ENCODE results near the gene DNAH2.

The DNAH2 gene

DNA sequence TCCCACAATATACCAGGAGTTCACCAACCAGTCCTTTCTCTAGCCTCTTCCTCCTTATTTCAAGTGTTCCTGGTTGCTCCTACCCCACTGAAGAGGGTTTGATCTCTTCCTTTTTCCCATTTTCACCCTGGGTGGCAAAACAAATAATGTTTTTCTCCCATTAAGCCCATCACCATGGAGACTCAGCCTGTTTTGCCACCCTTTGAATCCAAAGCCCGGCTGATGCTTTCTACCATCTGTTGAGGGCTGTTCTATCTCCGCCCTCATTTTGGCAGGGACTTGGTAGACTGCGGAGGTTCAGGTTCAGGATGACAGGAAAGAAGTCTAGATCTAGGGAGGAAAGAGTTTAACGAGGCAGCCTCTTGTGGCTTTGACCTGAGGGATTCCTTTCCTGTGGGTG is 2.6 kb downstream of the DNAH2 start:
- no peak for DNase-seq (ENCODE audit: low read depth)

DNA sequence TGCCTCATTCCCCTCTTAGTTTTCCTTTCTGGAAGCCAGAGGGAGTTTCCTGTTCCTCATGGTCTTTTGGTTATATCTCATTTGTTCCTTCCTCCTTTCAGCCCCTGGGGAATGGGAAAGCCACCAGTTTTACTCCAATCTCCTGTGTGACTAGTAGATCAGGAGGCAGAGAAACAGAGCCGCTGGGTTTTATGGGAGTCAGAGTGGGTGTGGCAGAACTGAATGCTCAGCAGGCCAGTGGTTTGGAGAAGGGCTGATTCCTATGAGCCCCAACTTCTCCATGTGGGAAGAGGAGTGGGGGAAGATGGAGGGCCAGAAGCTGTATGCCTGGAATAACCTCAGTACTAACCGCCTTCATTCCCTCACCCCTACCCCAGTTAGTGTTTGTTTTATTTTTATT is 4.1 kb downstream of the DNAH2 start:
- DNase-seq (ENCODE audit: low read depth) = no peak

- DNase-seq (ENCODE audit: low read depth) = no peak
These were observed 10.3 kb downstream of the DNAH2 start for GRCh38 chr17:7727886-7728285.

- no peak for DNase-seq (ENCODE audit: low read depth)
These were observed 12.3 kb downstream of the DNAH2 start for GRCh38 chr17:7729816-7730215.

- no peak for DNase-seq (ENCODE audit: low read depth)
These were observed 15.5 kb downstream of the DNAH2 start for GRCh38 chr17:7732981-7733539.

DNA sequence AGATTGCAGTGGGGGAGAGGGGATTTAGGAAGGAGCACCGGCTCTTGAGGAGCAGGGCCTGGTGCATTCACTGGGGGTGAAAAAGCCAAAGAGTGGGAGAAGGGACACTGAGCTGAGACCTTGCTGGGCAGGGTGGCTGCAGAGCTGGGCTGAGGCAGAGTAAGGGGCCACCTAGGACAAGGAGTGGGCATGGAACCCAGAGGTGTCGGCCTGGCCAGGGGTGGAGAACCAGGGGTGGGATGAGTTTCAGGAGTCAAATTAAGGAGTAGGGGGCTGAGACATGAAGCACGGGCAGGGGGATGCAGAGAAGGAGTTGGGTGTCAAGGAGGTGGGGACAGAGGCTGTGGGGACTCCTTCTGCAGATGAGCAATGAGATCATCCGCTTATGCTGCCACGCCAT is 20.1 kb downstream of the DNAH2 start:
- DNase-seq (ENCODE audit: low read depth) = no peak

GRCh38 chr17:7739746-7740145 is 22.2 kb downstream of the DNAH2 start:
- no peak for DNase-seq (ENCODE audit: low read depth)

DNA sequence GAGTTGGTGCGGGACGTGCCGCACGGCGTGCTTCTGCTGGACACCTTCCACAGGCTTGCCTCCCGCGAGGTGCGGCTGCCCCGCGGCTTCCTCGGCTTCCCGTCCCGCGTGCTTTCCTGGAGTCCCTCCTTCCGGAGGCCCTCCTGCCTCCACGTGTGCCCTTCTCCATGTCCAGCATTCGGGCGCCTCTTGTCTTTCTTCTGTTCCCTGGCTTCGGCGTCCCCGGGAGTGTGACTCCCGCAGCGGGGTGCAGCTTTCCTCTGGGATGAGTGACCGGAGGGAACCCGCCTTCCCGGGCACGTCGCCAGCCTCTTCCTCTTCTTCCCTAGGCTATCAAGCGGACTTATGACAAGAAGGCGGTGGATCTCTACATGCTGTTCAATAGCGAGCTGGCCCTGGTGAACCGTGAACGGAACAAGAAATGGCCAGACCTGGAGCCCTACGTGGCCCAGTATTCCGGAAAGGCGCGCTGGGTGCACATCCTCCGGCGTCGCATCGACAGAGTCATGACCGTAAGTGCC is 23.0 kb downstream of the DNAH2 start:
- no peak for DNase-seq (ENCODE audit: low read depth)

DNA sequence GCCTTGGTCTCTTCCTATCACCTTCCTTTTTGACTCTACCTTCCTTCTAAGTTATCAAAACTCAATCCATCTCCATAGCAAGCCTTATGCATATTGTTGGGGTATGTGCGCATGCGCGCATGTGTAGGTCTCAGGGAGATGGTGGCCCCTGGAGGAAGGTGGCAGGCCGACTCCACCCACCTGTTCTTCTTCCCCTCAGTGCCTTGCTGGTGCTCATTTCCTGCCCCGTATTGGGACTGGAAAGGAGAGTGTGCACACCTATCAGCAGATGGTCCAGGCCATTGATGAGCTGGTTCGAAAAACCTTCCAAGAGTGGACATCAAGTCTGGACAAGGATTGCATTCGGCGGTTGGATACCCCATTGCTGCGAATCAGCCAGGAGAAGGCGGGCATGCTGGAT is 25.2 kb downstream of the DNAH2 start:
- no peak for DNase-seq (ENCODE audit: low read depth)

DNA sequence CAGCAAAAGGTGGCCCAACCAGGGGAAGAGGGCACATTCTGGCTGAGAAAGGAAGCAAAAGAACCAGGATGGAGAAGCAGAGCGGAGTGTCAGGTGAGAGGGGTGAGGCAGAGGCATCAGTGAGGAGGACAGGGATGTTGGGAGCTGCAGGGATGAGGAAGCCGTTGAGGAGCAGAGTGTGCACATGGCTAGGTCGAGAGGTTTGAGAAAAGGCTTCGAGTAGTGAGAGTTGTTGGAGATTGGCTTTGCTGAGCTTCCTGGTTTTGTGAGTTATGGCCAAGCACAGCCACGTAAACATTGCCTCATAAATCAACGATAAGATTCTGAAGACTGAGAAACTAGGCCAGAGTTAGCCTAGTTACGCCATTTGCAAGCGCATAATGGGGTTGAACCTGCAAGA is 26.9 kb downstream of the DNAH2 start:
- DNase-seq (ENCODE audit: low read depth) = no peak

DNA sequence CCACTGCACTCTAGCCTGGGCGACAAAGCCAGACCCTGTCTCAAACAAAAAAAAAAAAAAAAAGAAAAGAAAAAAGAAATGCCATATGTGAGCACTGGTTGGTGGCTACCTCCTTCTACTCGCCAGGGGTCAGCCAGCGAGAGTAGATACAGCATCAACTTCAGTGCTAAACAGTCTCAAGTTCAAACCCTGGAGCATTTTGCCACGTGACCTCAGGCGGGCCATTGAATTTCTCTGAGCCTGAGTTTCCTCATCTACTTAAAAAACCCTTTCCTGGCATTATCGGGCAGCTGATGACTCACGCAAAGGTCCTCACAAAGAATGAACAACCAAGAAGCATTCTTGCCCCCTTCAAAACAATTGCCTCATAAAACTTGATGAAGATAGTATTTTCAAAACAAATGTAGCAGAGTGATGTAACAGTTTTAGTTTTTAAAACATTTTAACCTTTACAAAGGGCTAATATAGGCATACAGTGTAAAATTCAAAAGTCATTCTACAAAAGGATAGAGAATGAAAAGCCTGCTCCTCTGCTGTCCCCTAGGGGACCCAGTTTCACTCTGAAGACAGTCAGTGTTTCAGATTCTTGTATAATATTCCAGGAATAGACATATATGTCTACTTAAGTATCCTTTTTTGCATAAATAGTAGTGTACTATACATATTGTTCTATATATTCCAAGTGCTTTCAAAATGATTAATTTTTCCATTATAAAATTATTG is 28.4 kb downstream of the DNAH2 start:
- DNase-seq (ENCODE audit: low read depth) = no peak

DNA sequence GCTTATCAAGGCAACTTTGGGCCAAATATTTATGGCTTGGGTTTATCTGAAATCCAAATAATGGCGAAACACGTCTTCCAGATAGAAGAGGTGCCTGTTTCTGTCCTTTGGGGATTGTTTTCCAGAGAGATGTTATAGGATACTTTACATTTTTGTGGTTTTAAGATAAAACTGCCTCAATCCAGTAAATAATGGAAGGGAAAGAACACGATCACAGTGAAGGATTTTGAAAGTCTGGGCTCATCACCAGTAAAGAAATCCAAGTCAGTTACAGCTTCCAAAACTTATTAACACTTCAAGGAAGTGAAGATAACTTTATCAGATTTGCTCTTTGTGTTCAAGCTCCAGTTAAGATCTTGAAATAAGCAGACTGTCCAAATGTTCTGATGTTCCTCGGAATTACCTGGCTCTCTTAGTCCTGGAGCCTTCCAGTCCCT is 30.1 kb downstream of the DNAH2 start:
- DNase-seq (ENCODE audit: low read depth) = no peak

DNA sequence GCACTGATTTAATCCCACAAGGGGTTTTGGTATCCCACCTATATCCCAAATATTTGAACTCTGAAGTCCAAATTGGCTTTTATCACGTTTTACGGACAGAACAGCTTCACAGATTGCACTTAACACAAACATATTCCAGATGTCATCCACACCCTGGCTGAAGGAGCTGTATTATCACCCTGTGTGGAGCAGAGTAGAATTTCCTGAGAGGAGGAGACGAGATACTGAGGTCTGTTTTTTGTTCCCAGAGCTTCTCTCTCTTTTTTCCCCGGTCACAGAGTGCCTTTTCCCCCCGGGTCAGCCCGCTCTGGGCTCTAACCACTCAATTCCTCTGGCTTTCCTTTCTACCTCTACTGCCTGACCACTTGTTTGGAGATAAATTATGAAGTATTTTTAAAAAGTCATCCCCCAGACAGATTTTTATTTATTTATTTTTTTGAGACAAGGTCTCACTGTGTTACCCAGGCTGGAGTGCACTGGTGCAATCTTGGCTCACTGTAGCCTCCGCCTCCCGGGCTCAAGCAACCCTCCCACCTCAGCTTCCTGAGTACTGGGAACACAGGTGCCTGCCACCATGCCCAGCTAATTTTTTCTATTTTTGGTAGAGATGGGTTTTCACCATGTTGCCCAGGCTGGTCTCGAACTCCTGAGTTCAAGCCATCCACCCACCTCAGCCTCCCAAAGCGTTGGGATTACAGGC is 30.7 kb downstream of the DNAH2 start:
- DNase-seq (ENCODE audit: low read depth) = no peak

DNA sequence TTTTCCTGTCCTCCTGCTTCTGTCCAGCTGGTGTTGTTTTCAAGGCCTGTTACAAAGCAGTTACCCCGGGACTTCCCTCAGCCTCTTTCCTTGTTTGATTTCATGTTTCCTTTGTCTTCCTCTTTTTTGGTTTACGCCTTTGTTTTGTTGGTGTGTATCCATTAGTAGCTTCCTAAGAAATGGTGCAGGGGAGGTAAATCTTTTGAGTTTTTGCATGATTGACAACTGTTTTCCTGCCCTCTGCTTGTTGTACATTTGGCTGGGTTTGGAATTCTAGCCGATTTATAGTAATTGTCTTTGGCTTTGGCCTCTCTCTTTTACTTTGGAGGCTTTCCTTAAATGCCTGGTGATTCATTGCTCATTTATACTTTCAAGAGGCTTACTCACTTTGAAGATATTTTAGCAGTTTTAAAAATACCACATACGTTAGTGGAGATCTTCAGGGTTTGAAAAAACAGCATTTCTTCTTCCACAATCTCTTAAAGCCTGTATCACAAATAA is 32.8 kb downstream of the DNAH2 start:
- DNase-seq (ENCODE audit: low read depth) = no peak

DNA sequence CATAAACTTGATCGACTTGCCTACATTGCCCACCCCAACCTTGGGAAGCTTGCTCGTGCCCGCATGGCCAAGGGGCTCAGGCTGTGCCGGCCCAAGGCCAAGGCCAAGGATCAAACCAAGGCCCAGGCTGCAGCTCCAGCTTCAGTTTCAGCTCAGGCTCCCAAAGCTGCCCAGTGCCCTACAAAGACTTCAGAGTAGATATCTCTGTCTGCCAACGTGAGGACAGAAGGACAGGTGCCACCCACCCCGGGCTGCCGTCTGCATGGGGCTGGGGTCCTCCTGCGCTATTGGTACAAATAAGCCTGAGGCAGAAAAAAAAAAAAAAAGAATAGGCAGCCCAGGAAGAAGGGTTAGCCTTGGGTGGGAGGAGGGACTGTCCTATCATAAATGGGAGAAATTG is 37.1 kb downstream of the DNAH2 start:
- DNase-seq (ENCODE audit: low read depth) = no peak

GRCh38 chr17:7755095-7755890 is 37.7 kb downstream of the DNAH2 start:
- no peak for DNase-seq (ENCODE audit: low read depth)

DNA sequence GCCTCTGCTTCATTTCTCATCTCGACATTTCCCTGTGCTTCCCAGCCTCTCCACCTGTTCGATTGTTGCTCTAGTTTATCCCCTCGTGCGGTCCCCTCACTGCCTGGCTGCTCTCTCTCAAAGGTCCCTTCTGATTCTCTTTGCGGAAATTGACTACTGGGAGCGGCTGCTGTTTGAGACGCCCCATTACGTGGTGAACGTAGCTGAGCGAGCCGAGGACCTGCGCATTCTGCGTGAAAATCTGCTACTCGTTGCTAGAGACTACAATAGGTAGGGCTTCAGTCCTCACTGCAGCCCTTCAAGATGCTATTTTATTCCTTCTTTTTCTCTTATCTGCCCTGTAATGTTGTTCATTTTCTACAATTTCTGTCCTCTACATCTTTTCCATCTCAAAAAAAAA is 39.4 kb downstream of the DNAH2 start:
- DNase-seq (ENCODE audit: low read depth) = no peak

GRCh38 chr17:7763919-7764318 is 46.4 kb downstream of the DNAH2 start:
- no peak for DNase-seq (ENCODE audit: low read depth)

- no peak for DNase-seq (ENCODE audit: low read depth)
These were observed 49.5 kb downstream of the DNAH2 start for GRCh38 chr17:7767004-7767403.

DNA sequence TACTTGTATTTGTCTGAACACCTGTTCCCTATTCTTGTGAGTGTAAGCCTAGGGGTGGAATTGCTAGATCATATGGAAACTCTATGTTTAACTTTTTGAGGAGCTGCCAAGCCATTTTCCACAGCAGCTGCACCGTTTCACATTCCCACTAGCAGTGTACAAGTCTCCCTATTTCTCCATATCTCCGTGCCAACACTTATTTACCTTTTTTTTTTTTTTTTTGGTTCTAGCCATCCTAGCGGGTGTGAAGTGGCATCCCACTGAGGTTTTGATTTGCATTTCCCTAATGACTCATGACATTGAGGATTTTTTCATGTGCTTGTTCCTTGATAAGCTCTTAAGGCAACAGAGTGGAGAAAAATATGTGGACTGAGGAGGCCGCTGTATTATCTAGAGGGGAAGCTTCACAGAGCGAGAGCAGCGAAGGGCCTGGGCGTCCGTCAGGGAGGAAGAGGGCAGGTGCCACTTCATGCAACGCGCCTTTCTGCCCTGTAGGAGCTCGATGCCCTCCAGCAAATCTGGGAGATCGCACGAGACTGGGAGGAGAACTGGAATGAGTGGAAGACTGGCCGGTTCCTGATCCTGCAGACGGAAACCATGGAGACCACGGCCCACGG is 50.0 kb downstream of the DNAH2 start:
- DNase-seq (ENCODE audit: low read depth) = no peak

DNA sequence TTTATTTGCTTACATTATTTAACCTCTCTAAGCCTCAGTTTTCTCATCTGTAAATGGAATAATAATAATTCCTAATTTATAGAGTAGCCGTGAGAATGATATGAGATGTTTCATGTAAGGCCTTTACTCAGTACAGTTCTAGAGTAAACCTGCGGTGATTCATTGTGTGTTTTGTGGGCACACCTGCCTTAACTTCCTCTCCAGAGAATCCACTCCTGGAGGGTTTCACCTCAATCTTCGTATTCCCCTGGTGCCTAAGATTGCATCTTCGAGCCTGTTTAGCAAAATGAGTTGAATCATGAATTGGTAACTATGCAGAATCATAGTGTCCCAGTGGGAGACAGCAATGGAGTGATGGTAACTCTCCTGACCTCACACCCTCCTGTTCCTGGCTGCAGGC is 52.3 kb downstream of the DNAH2 start:
- no peak for DNase-seq (ENCODE audit: low read depth)

DNA sequence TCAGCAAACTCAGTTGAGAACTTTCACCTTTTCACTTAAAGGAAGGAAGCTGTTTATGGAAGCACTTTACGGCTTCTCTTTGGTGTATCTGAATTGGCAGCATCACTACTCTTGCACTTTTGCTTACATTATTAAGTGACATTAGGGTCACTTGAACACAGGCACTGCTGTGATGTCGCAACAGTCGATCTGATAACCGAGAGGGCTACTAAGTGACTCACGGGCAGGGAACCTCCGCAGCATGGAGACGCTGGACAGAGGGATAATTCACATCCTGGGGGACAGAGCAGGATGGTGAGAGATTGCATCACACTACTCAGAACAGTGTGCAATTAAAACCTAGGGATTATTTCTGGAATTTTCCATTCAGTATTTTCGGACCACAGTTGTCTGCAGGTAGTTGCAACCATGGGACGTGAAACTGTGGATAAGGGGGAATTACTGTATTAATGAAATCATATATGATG is 56.5 kb downstream of the DNAH2 start:
- DNase-seq (ENCODE audit: low read depth) = no peak
